OCI-LY3 (cell line): Measurements from ENCODE around the gene THRB.

Experiments
- EZH2phosphoT487 ChIP-seq: fragments of 200-600 bp; shearing (Covaris generic); IDR thresholded peaks from 2 replicates; pipeline ENCODE4 v1.6.1; 2018; ENCODE audit warnings: antibody characterized with exemption, mixed run types, low read depth
- TF ChIP-seq, protein P1 (sequence below): fragments of 200-600, 300-600 bp; sonication (generic); IDR thresholded peaks from 2 replicates; pipeline ENCODE4 v1.5.1; 2014; ENCODE audit warnings: antibody characterized with exemption, low read length, low read depth

DNA sequence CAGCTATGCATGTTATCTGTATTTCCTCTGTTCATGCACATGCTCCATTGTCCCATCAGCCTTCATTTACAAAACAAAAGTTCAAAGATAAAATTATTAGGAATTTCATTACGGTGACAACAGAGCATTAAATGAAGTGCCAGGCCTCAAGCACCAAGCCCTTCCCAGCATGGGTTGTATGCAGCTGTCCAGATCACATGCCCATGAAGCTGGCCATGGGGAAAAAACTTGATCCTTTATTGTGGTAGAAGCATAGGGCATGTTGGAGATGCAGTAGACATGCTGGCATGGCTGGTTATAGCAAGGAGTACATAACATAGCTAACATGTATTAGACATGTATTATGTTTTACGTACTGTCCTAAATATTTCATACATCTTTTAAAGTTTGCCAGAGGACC lies 4.1 kb upstream of the THRB start:
- TF ChIP-seq, protein P1, sequence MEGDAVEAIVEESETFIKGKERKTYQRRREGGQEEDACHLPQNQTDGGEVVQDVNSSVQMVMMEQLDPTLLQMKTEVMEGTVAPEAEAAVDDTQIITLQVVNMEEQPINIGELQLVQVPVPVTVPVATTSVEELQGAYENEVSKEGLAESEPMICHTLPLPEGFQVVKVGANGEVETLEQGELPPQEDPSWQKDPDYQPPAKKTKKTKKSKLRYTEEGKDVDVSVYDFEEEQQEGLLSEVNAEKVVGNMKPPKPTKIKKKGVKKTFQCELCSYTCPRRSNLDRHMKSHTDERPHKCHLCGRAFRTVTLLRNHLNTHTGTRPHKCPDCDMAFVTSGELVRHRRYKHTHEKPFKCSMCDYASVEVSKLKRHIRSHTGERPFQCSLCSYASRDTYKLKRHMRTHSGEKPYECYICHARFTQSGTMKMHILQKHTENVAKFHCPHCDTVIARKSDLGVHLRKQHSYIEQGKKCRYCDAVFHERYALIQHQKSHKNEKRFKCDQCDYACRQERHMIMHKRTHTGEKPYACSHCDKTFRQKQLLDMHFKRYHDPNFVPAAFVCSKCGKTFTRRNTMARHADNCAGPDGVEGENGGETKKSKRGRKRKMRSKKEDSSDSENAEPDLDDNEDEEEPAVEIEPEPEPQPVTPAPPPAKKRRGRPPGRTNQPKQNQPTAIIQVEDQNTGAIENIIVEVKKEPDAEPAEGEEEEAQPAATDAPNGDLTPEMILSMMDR: no peak
- no peak for TF ChIP-seq EZH2phosphoT487
